Stimulated activated naive CD8-positive, alpha-beta T cell treated with anti-CD3 and anti-CD28 coated beads, Interleukin-15, Interleukin-2, amounts not matched to agents 100 ng/mL and 50 ng/mL, for 24 hours (primary cell): ENCODE measurements around the gene SNRPD1.
"Not testable (repeated sequence)": the region's sequence is repeated elsewhere in the genome, so short reads cannot be mapped to it uniquely, and the experiment has no call there.

Source experiments
- H3K27ac Mint-ChIP-seq: one replicate; pipeline ENCODE4 v1.8.0; 2021; ENCODE audit warnings: mild to moderate bottlenecking, mixed read lengths
- H3K27me3 Mint-ChIP-seq: one replicate; pipeline ENCODE4 v1.8.0; 2021; ENCODE audit warnings: mixed read lengths
- H3K36me3 Mint-ChIP-seq: one replicate; pipeline ENCODE4 v1.8.0; 2021; ENCODE audit warnings: low read depth, mixed read lengths
- H3K4me1 Mint-ChIP-seq: one replicate; pipeline ENCODE4 v1.8.0; 2021; ENCODE audit warnings: low read depth, mixed read lengths
- H3K4me3 Mint-ChIP-seq: one replicate; pipeline ENCODE4 v1.8.0; 2021; ENCODE audit warnings: mild to moderate bottlenecking, mixed read lengths
- H3K9me3 Mint-ChIP-seq: one replicate; pipeline ENCODE4 v1.8.0; 2021; ENCODE audit warnings: mixed read lengths

Gene SNRPD1

GRCh38 chr18:21664069-21664468, 52.0 kb downstream of the SNRPD1 start:
- H3K9me3 Mint-ChIP-seq: no peaks in the 10 kb centered on the region
- H3K27ac Mint-ChIP-seq: no peak overlapping the region
- H3K4me3 Mint-ChIP-seq: no peak overlapping the region
- peaks cover 28% of the 10 kb centered on the region for H3K36me3 Mint-ChIP-seq
- no peaks in the 10 kb centered on the region for H3K27me3 Mint-ChIP-seq
- H3K4me1 Mint-ChIP-seq: no peaks in the 10 kb centered on the region

- H3K4me1 Mint-ChIP-seq: no peaks in the 10 kb centered on the region
- peaks cover 4% of the 10 kb centered on the region for H3K36me3 Mint-ChIP-seq
- H3K4me3 Mint-ChIP-seq: no peak overlapping the region
- H3K9me3 Mint-ChIP-seq: no peaks in the 10 kb centered on the region
- H3K27ac Mint-ChIP-seq: no peak overlapping the region
- H3K27me3 Mint-ChIP-seq: no peaks in the 10 kb centered on the region
Observed at GRCh38 chr18:21669736-21670285, 57.7 kb downstream of the SNRPD1 start.

- no peaks in the 10 kb centered on the region for H3K27me3 Mint-ChIP-seq
- H3K4me1 Mint-ChIP-seq: no peaks in the 10 kb centered on the region
- no peak overlapping the region for H3K27ac Mint-ChIP-seq
- H3K4me3 Mint-ChIP-seq: no peak overlapping the region
- no peaks in the 10 kb centered on the region for H3K9me3 Mint-ChIP-seq
- no peaks in the 10 kb centered on the region for H3K36me3 Mint-ChIP-seq
Observed at GRCh38 chr18:21672521-21673267, 60.6 kb downstream of the SNRPD1 start.

DNA sequence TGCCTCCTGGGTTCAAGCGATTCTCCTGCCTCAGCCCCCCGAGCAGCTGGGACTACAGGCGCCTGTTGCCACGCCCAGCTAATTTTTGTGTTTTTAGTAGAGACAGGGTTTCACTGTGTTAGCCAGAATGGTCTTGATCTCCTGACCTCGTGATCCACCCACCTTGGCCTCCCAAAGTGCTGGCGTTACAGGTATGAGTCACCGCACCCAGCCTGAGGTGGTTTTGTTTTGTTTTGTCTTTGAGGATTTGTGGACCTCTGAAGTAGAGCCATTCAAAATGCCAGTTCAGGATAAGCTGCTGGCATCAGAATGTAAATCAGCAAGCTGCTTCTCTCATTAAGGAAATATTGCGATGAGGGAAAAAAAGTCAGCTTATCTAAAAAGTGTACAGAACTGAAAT, 63.2 kb downstream of the SNRPD1 start:
- not testable (repeated sequence) for H3K36me3 Mint-ChIP-seq, H3K9me3 Mint-ChIP-seq, H3K4me3 Mint-ChIP-seq, H3K27me3 Mint-ChIP-seq, H3K4me1 Mint-ChIP-seq, H3K27ac Mint-ChIP-seq

- Mint-ChIP-seq H3K36me3 (no peaks in the 10 kb centered on the region), H3K27ac (no peak overlapping the region), H3K4me1 (no peaks in the 10 kb centered on the region), H3K9me3 (no peaks in the 10 kb centered on the region), H3K27me3 (no peaks in the 10 kb centered on the region), H3K4me3 (no peak overlapping the region)
Observed at GRCh38 chr18:21678859-21679258, 66.7 kb downstream of the SNRPD1 start.

- Mint-ChIP-seq H3K36me3 (peaks cover 6% of the 10 kb centered on the region), H3K27me3 (no peaks in the 10 kb centered on the region), H3K9me3 (no peaks in the 10 kb centered on the region), H3K4me3 (no peak overlapping the region), H3K4me1 (peaks cover 8% of the 10 kb centered on the region), H3K27ac (no peak overlapping the region)
Observed at GRCh38 chr18:21680161-21680560, 68.0 kb downstream of the SNRPD1 start.

- H3K36me3 Mint-ChIP-seq: peaks cover 12% of the 10 kb centered on the region
- no peaks in the 10 kb centered on the region for H3K9me3 Mint-ChIP-seq
- H3K4me1 Mint-ChIP-seq: peaks cover 19% of the 10 kb centered on the region
- no peak overlapping the region for H3K27ac Mint-ChIP-seq
- no peak overlapping the region for H3K4me3 Mint-ChIP-seq
- H3K27me3 Mint-ChIP-seq: no peaks in the 10 kb centered on the region
Observed at GRCh38 chr18:21682371-21683051, 70.4 kb downstream of the SNRPD1 start.
